ENCODE data around the gene OXA1L.
"Not testable (repeated sequence)": the region's sequence is repeated elsewhere in the genome, so short reads cannot be mapped to it uniquely, and the experiment has no call there.

The OXA1L gene

DNA sequence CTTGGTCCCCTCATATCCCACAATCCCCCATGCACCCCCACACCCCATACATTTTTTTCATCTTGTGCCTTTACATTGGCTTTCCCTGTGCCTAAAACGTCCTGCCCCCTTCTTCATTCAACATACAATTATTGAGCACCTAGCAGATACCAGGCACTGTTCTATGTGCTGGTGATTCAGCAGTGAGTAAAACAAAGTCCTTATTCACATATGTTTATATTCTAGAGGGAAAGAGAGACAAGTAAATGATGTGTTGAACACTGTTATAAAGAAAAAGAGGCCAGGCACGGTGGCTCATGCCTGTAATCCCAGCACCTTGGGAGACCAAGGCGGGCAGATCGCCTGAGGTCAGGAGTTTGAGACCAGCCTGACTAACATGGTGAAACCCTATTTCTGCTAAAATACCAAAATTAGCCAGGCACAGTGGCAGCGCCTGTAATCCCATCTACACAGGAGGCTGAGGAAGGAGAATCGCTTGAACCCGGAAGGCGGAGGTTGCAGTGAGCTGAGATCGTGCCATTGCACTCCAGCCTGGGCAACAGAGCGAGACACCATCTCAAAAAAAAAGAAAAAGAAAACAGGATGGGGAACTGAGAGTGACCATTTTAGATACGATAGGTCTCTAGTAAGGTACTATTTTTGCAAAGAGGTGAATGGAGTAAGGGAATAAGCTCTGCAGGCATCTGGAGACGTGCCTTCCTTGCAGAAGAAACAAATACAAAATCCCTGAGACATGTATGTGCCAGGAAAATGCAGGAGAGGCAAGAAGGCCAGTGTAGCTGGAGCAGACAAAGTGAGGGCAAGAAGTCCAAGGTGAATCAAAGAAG is 36.6 kb downstream of the OXA1L start:
- no peak for DNase-seq

DNA sequence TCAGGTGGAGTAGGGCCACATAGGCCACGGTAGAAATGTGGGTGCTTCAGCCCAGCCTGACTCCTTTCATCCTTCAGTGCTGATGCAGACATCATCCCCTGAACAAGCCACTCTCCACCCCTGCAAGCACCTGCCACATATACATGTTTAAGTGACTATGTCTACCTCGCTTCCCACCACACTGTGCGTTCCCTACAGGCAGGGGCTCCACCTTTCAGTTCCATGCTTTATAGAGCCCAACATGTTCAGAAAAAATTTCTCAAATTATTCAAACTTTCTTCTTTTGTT is 37.1 kb downstream of the OXA1L start:
- DNase-seq = no peak

DNA sequence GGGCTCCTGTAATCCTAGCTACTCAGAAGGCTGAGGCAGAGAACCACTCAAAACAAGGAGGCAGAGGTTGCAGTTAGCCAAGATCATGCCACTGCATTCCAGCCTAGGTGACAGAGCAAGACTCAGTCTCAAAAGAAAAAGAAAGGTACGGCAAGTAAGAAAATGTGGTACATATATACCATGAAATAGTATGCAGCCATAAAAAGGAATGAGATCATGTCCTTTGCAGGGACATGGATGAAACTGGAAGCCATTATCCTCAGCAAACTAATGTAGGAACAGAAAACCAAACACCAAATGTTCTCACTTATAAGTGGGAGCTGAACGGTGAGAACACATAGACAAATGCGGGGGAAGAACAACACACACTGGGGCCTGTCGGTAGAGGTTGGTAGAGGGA is 38.7 kb downstream of the OXA1L start:
- DNase-seq = not testable (repeated sequence)

DNA sequence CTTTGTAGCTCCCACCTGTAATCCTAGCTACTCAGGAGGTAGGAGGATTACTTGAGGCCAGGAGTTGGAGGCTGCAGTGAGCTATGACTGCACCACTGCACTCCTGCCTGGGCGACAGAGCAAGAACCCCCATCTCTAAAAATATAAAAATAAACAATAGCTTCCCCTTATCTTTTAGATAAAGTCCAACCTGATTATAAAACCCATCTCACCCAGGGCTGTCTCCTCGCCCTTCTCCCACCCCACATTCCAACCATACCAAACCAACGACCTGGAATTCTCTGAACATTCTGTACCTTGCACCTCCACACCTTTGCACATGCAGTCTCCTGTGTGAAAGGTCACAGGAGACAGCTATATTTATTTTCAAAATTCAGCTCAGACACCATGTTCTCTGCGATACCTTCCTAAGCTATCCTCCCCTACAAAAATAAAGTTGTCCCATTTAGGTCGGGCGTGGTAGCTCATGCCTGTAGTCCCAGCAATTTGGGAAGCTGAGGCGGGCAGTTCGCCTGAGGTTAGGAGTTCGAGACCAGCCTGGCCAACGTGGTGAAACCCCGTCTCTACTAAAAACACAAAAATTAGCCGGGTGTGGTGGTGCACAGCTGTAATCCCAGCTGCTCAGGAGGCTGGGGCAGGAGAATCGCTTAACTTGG is 41.1 kb downstream of the OXA1L start:
- DNase-seq = no peak

DNA sequence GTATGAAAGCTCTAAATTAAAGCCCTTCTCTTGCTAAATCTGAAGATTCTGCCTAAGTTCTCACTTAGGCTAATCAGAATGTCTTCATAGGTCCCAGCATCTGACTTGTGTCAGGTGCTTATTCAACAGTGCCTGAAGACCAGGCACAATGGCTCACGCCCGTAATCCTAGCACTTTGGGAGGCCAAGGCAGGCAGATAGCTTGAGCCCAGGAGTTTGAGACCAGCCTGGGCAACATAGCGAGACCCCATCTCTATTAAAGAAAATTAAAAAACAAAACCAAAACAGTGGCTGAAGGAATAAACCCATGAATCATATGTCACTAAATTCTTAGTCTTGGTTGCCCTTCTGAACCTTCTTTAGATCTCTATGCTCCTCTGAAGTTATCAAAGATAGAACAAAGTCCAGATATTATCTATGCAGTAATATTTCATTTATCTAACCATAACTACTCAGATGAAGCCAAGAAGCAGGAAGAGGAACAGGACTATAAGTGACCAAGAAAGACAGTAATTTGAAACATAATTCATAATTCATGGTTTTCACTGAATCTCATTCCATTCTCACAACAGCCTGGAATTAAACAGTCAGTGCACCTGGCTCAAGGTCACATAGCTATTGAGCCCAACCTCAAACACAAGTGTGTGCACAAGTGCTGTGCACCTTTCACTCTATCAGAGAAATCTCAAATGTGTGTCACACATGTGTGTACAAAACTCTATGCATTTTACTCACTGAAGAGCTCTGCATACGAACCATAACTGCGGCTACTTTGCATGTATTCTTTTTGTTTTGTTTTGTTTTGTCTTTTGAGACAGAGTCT is 42.1 kb downstream of the OXA1L start:
- DNase-seq = no peak

DNA sequence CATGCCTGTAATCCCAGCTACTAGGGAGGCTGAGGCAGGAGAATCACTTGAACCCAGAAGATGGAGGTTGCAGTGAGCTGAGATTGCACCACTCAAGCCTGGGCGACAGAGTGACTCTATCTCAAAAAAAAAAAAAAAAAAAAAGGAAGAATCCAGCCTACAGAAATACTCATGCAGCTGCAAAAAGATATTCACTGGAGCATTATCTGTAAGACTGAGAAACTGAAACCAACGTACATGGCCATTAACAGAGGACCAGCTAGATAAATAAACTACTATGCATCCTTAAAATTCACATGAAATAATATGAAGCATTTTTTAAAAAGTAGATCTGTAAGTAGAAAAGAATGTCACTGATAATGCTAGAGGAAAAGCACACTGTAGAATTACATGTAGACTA is 45.2 kb downstream of the OXA1L start:
- DNase-seq = no peak

DNA sequence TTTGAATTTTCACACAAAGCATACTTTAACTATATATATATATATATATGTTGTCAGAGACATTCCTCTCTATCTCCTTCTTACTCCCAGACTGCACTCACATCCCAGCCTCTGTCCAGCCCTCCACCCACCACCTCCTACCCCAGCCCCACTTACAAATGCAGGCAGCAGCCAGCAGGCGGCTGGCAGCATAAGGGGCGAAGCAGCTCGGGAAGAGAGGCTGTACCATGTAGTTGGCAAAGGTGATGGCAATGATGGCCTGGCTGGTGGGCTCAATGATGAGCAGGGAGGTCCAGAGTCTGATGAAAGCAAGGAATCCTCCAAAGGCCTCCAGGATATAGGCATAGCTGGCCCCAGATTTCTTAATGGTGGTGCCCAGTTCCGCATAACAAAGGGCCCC is 46.3 kb downstream of the OXA1L start:
- DNase-seq = no peak

DNA sequence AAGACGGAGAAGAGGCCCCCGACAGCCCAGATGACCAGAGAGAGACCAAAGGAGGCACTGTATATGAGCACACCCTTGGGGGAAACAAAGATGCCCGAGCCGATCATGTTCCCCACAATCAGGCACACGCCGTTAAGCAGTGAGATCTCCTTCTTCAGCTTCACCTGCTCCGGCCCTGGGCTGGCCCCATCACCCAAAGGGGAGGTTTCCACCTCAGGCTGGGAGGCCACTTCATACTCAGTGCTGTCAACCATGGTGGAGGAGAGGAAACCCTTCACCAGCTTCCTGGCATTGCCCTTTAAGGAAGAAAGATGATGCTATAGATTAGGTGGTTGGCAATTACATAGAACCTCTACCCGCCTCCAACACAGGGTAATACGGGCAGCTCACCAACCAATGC is 46.7 kb downstream of the OXA1L start:
- no peak for DNase-seq

DNA sequence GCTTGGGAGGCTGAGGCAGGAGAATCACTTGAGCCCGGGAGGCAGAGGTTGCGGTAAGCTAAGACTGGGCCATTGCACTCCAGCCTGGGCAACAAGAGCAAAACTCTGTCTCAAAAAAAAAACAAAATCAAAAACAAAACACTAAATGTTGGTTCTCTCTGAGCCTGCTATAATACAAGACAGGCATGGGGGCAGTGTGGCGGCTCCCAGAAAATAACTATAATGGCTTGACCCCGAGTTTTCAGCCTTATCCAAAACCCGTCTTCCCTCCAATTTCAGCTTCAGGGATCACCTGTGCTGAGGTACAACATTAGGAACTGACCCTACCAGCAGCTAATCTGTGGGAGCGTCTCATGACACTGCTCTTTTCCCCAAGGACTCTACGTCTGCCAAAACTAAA is 47.9 kb downstream of the OXA1L start:
- no peak for DNase-seq

DNA sequence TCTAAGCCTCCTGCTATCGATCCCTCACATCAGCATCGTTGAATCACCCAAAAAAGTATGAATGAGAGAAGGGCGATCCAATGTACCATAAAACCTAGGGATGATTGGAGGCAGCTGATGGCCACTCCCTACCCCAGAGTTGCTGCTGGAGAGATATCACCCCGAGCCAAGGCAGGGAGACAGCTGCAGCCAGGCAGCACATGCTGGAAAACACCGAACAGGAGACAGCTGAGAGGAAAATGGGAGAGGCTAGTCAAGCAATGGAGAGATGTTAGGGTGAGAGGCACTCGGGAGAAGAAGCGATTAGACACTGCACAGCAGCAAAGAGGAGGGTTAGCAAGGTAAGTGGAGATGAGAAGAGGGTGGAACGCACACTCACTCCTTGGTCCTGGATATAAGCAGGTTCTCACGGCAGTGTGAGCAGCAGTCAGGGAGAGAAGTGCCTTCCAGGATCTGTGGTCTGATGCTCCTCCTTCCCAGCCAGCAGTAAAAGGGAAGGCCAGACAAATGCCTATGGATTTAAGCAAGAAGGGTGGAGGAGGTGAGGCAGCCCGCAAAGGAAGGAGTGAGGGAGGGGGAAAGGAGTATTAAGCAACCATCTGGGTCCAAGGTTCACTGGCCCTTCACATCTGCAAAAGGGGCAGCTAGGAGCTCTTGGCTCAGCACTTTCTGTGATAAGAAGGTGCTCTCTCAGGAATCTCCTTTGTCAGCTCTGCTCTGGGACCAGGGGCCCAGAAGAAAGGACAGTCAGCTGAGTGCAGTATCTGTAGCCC is 48.6 kb downstream of the OXA1L start, which contains the start of gene SLC7A7:
Gene SLC7A7, minus strand, starts transcription at position 495 of the 773 bp plus-strand sequence. CDS start 2,037 bp downstream, outside the sequence.
- DNase-seq = no peak

DNA sequence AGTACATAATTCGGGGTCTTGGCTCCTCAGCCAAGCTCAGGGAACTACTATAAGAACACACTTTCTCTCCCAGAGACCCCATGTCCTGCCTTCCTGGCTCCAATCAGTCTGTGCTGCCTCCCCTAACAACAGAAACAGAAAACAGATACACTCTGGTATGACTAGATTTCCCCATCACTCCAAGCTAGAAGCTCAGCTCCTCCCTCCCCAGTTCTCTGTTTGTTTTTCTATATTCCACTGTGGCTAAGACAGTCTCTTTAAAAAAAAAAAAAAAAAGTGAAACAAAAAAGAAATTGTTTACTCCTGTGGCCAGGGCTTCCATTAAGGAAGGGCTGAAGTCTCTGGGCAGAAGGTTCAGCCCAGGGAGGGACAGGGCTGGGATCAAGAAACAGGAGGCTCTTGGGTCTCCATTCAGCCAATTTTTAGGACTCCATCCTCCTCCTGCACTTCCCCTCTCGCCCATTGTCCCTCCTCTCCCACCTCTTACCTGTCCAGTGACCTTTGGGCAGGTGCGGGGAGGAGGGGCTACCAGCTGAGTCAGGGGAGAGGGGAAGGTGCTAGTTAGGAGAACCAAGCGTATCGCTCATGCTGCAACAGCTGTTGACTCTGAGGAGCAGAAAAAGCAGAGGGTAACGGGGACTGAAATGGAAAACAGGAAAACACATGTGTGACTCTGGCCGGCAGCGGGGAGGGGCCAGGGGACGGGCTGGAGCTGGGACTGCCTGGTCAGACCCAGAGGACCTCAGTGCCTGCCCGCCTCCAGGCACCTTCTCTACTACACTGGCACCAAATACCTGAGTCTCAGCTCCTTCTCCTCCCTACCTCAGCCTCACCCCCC is 52.9 kb downstream of the OXA1L start:
- peak; percentile 54 for DNase-seq

DNA sequence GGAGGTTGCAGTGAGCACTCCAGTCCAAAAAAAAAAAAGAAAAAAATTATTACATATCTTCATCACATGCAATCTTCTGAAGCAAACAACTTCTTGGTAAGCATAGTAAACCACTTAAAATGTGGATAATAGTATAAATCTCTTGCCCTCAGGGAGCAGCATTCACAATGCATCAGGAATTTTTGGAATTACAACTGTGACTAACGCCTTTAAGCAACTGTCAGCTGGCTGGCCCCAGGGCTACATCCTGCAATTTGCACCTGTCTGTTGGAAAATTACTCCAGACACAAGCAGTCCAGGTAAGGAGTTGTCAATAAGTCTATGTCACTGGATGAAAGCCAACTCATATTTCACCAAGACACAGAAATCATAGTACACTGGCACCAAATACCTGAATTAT is 54.2 kb downstream of the OXA1L start:
- no peak for DNase-seq

DNA sequence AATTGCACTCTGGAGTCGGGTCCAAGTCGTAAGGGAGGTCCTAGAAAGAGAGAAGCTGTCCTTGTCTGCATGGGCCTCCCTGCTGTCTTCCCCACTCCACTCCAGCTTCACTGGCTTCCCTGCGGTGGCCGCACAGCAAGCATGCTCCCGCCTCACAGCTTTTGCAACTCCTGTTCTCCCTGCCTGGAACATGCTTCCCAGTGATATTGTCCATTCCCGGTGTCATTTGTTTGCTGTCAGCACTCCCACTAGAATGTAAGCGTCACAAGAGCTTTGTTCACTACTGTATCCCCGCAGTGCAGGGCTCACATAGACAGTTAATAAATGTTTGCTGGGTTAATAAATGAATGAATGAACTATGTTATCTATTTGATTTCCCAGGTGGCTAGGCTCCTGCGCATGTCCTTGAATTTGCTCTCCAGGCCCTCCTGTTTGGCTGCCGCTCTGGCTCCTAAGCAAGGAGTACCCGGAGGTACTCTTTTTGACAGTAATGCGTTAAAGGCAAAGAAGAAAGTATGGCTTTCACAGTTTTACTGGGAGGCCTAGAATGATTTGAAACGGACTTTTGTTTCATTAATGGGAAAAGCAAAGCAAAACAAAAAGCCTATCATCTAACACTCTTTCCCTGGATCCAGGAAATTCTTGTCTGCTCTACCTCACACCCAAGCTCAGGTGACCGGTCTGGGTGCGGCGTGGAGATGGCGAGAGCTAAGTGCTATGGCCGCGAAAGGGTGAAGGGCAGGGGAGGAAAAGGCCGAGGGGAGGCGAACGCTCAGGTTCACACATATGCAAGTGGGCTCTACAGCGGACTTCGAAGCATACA is 54.9 kb downstream of the OXA1L start:
- no peak for DNase-seq

DNA sequence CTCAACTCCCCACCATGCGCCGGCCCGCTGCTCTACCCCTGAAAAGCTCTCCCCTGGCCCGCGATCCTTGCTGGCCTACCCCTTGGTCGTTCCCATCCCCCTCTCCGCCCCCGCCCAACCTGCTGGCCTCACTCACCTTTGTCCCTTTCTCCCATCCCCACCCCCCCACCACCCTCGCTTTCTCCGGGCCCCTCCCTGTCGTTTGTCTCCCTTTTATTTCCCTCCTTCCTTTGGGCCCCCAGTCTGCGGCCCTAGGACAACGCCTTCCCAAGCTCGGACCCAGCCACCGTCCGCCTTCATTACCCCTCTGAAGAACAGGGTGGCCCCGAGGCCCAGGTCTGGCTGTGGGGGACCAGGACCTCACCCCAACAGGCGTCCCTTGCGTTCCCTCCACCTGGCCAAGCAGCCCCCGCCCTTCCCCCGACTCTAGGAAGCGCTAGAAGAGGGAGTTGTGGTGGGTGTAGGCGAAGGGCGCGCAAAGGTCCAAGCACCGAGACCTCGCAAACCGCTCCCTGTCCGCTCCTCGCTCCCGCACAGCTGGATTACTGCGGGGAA is 55.6 kb downstream of the OXA1L start:
- DNase-seq = no peak
